H1 (cell line): ENCODE measurements around the gene KLHL14. TPM values are rescaled to one million over a fixed set of nuclear protein-coding genes. Genes with fewer than 3 reads are reported as not detected.

Experiments used
- CTCF ChIA-PET: fragments of 300-600 bp; sonication (Branson Sonifier 250); formaldehyde crosslinking; loops from one replicate; lab custom pipeline; 2021; ENCODE audit not compliant: partially characterized antibody; lab: Charles Lee
- POLR2A ChIA-PET: fragments of 300-600 bp; sonication (Branson Sonifier 250); formaldehyde crosslinking; loops from one replicate; lab custom pipeline; 2021; ENCODE audit warnings: inconsistent platforms; ENCODE audit not compliant: partially characterized antibody; lab: Charles Lee
- DNase-seq, 2 experiments: peaks; one replicate each; pipeline versions ENCODE4 v3.0.0 to v3.0.0-alpha.2; 2010 to 2022; ENCODE audit warnings: low spot score in 2 of 2, low read depth in 1 of 2, mixed read lengths in 1 of 2
- FAIRE-seq: peaks from 2 replicates; lab custom pipeline; 2011; peaks lifted over from hg19 to GRCh38; lab: Jason Lieb, UNC
- H2AFZ ChIP-seq: 2 replicates; pipeline ENCODE4 v1.8.1; 2012; ENCODE audit warnings: low read length, inconsistent platforms
- H2AK5ac ChIP-seq: 2 replicates; pipeline ENCODE4 v1.6.1; 2013; ENCODE audit warnings: low read depth, low read length
- H2BK120ac ChIP-seq: replicated peaks from 2 replicates; pipeline ENCODE3; 2013; ENCODE audit warnings: low read depth, low read length, inconsistent platforms
- H2BK12ac ChIP-seq: 2 replicates; pipeline ENCODE4 v1.6.1; 2013; ENCODE audit warnings: low read depth, low read length
- H2BK15ac ChIP-seq: 2 replicates; pipeline ENCODE4 v1.6.1; 2013; ENCODE audit warnings: low read length
- H2BK20ac ChIP-seq: 2 replicates; pipeline ENCODE4 v1.6.1; 2013; ENCODE audit warnings: low read length
- H2BK5ac ChIP-seq: 2 replicates; pipeline ENCODE4 v1.6.1; 2013; ENCODE audit warnings: low read depth, low read length
- H3K14ac ChIP-seq: 2 replicates; pipeline ENCODE4 v1.6.1; 2013; ENCODE audit warnings: inconsistent platforms; ENCODE audit not compliant: insufficient read length
- H3K18ac ChIP-seq: 2 replicates; pipeline ENCODE4 v1.6.1; 2013; ENCODE audit warnings: low read length; ENCODE audit errors: extremely low read depth
- H3K23ac ChIP-seq: 2 replicates; pipeline ENCODE4 v1.6.1; 2013; ENCODE audit warnings: inconsistent platforms; ENCODE audit not compliant: insufficient read length
- H3K23me2 ChIP-seq: 2 replicates; pipeline ENCODE4 v1.6.1; 2013; ENCODE audit warnings: low read depth, low read length
- H3K27ac ChIP-seq: 2 replicates; pipeline ENCODE4 v1.6.1; 2011; ENCODE audit warnings: low read depth, low read length, inconsistent platforms
- H3K27me3 ChIP-seq, 4 experiments: replicated peaks in 1 of 4; 1 replicate in 1 of 4; 2 replicates in 3 of 4; pipeline versions ENCODE4 v1.6.1 to v1.8.1; 2011 to 2013; ENCODE audit warnings: low read length in 3 of 4, mild to moderate bottlenecking in 3 of 4, inconsistent platforms in 2 of 4, mixed read lengths in 2 of 4, moderate library complexity in 1 of 4; ENCODE audit not compliant: control insufficient read depth in 3 of 4, insufficient read depth in 3 of 4; ENCODE audit errors: extremely low read depth in 1 of 4
- H3K36me3 ChIP-seq, 4 experiments: 2 replicates each; pipeline versions ENCODE4 v1.6.1 to v1.8.1; 2011 to 2013; ENCODE audit warnings: mild to moderate bottlenecking in 4 of 4, low read length in 3 of 4, moderate library complexity in 2 of 4, control low read depth in 1 of 4, inconsistent platforms in 1 of 4; ENCODE audit not compliant: insufficient read depth in 4 of 4, control insufficient read depth in 2 of 4
- H3K4ac ChIP-seq: replicated peaks from 2 replicates; pipeline ENCODE3; 2013; ENCODE audit warnings: low read length, low read depth, mixed read lengths, inconsistent platforms; ENCODE audit not compliant: insufficient read length
- H3K4me1 ChIP-seq, 4 experiments: replicated peaks in 1 of 4; 1 replicate in 1 of 4; 2 replicates in 3 of 4; pipeline versions ENCODE4 v1.6.1 to v1.8.1; 2011 to 2013; ENCODE audit warnings: low read length in 3 of 4, inconsistent platforms in 2 of 4, mixed read lengths in 1 of 4; ENCODE audit not compliant: insufficient read depth in 4 of 4, control insufficient read depth in 3 of 4
- H3K4me2 ChIP-seq, 2 experiments: 2 replicates each; pipeline versions ENCODE4 v1.6.1 to v1.8.1; 2011 to 2013; ENCODE audit warnings: low read depth in 2 of 2, low read length in 2 of 2, control low read depth in 1 of 2, inconsistent platforms in 1 of 2, mild to moderate bottlenecking in 1 of 2; ENCODE audit not compliant: insufficient read depth in 1 of 2
- H3K4me3 ChIP-seq, 4 experiments: fragments of 200-600, 300-600 bp in 1 of 4; sonication (generic), shearing (Covaris generic), sonication (Bioruptor Twin) in 1 of 4; 2 replicates each; pipeline versions ENCODE4 v1.5.1 to v1.8.1; 2011 to 2016; ENCODE audit warnings: low read length in 4 of 4, low read depth in 3 of 4, control low read depth in 2 of 4, inconsistent platforms in 2 of 4, mild to moderate bottlenecking in 2 of 4, mixed read lengths in 1 of 4, moderate library complexity in 1 of 4; ENCODE audit not compliant: insufficient read depth in 2 of 4; ENCODE audit errors: extremely low read depth in 1 of 4
- H3K56ac ChIP-seq: replicated peaks from 2 replicates; pipeline ENCODE3; 2013; ENCODE audit warnings: low read depth, mild to moderate bottlenecking, mixed read lengths, low read length, inconsistent platforms; ENCODE audit not compliant: insufficient read length
- H3K79me1 ChIP-seq: 2 replicates; pipeline ENCODE4 v1.6.1; 2013; ENCODE audit warnings: low read depth, low read length, control low read depth
- H3K79me2 ChIP-seq, 2 experiments: 2 replicates each; pipeline versions ENCODE4 v1.6.1 to v1.8.1; 2012 to 2013; ENCODE audit warnings: low read length in 2 of 2, mild to moderate bottlenecking in 2 of 2, inconsistent platforms in 1 of 2; ENCODE audit not compliant: insufficient read depth in 2 of 2, control insufficient read depth in 1 of 2
- H3K9ac ChIP-seq, 4 experiments: replicated peaks in 1 of 4; 1 replicate in 1 of 4; 2 replicates in 3 of 4; pipeline versions ENCODE4 v1.6.1 to v1.8.1; 2011 to 2013; ENCODE audit warnings: low read depth in 3 of 4, low read length in 3 of 4, control low read depth in 2 of 4, mild to moderate bottlenecking in 2 of 4, moderate library complexity in 2 of 4, inconsistent platforms in 1 of 4; ENCODE audit errors: extremely low read depth in 1 of 4
- H3K9me3 ChIP-seq, 2 experiments: 2 replicates each; pipeline versions ENCODE4 v1.6.1 to v1.8.1; 2012 to 2013; ENCODE audit warnings: mild to moderate bottlenecking in 2 of 2, moderate library complexity in 2 of 2, control low read depth in 1 of 2, inconsistent platforms in 1 of 2, low read depth in 1 of 2, low read length in 1 of 2, mixed read lengths in 1 of 2; ENCODE audit not compliant: insufficient read depth in 2 of 2
- H4K20me1 ChIP-seq, 2 experiments: replicated peaks in 1 of 2; 2 replicates each; pipeline versions ENCODE3 to v1.8.1; 2011 to 2013; ENCODE audit warnings: inconsistent platforms in 2 of 2, low read length in 2 of 2, mild to moderate bottlenecking in 1 of 2; ENCODE audit not compliant: insufficient read depth in 2 of 2, control insufficient read depth in 1 of 2
- H4K5ac ChIP-seq: 2 replicates; pipeline ENCODE4 v1.6.1; 2013; ENCODE audit warnings: low read length, low read depth, mixed read lengths, inconsistent platforms; ENCODE audit not compliant: insufficient read length
- H4K8ac ChIP-seq: 2 replicates; pipeline ENCODE4 v1.8.0; 2013; ENCODE audit warnings: mild to moderate bottlenecking, moderate library complexity, low read length, inconsistent platforms; ENCODE audit not compliant: insufficient read depth; ENCODE audit errors: extremely low read depth
- H4K91ac ChIP-seq: replicated peaks from 2 replicates; pipeline ENCODE3; 2013; ENCODE audit warnings: low read length, mixed read lengths, inconsistent platforms; ENCODE audit not compliant: insufficient read length
- CTCF ChIP-seq, 3 experiments: IDR thresholded peaks; 1 replicate in 2 of 3; 2 replicates in 1 of 3; pipeline versions ENCODE4 v1.5.1 to v1.6.1; 2011; ENCODE audit warnings: low read length in 3 of 3, mild to moderate bottlenecking in 3 of 3, inconsistent platforms in 2 of 3, low read depth in 1 of 3, moderate library complexity in 1 of 3; ENCODE audit not compliant: insufficient read depth in 1 of 3; ENCODE audit errors: control extremely low read depth in 1 of 3
- EZH2 ChIP-seq: fragments of 200-600 bp; sonication (generic); IDR thresholded peaks from 2 replicates; pipeline ENCODE4 v1.7.1; 2012; ENCODE audit warnings: low read depth, mild to moderate bottlenecking, moderate library complexity, low read length, inconsistent platforms; ENCODE audit not compliant: severe bottlenecking
- RAD21 ChIP-seq, 2 experiments: IDR thresholded peaks in 1 of 2; conservative IDR thresholded peaks in 1 of 2; 2 replicates each; pipeline ENCODE4 v1.6.1; 2011; ENCODE audit warnings: low read depth in 2 of 2, low read length in 2 of 2, improper control_type of control experiment in 1 of 2, inconsistent platforms in 1 of 2, mild to moderate bottlenecking in 1 of 2, moderate library complexity in 1 of 2
- TCF12 ChIP-seq: IDR thresholded peaks from 2 replicates; pipeline ENCODE4 v1.6.1; 2011; ENCODE audit warnings: low read depth, mild to moderate bottlenecking, low read length
- WGBS, 2 experiments: shearing (Covaris generic) in 1 of 2; methylation state at CpG; one replicate each; pipeline versions ENCODE4 v1.1.6 to v1.1.7; 2013 to 2015; ENCODE audit warnings: low lambda C conversion rate in 2 of 2, mixed read lengths in 2 of 2, inconsistent platforms in 1 of 2, low coverage in 1 of 2, missing lambda C conversion rate in 1 of 2; ENCODE audit not compliant: insufficient replicate concordance in 2 of 2, insufficient coverage in 1 of 2, insufficient read length in 1 of 2; ENCODE audit errors: extremely low coverage in 1 of 2, missing lambda C conversion rate in 1 of 2; 5-methylcytosine and 5-hydroxymethylcytosine counted together
- polyA plus RNA-seq, 7 experiments: library from polyadenylated mRNA; depleted of rRNA in 3 of 7; stranded (reverse) in 5 of 7; unstranded in 2 of 7; fragments of >200 nt in 5 of 7; fragments of 200-250 nt in 2 of 7; gene quantifications; 1 replicate in 5 of 7; 2 replicates in 1 of 7; 4 replicates in 1 of 7; pipeline versions ENCODE4 v1.2.1 to v1.2.3, GENCODE V29; 2011 to 2013; ENCODE audit warnings: missing spikeins in 2 of 7, mixed read lengths in 2 of 7
- total RNA-seq: library from RNA; stranded (reverse); fragmentation: NEBNext Ultra II Directional; extraction: Animal tissue kit (Norgen Biotek cat#: 25700); gene quantifications from 2 replicates; pipeline ENCODE4 v1.2.1, GENCODE V29; 2021

Gene KLHL14
- total and polyA plus RNA-seq, 2 of the 8 experiments (the other 6 are each of a cell fraction or from before 2014, with no cell fraction given): 1.1 to 1.2 TPM

DNA sequence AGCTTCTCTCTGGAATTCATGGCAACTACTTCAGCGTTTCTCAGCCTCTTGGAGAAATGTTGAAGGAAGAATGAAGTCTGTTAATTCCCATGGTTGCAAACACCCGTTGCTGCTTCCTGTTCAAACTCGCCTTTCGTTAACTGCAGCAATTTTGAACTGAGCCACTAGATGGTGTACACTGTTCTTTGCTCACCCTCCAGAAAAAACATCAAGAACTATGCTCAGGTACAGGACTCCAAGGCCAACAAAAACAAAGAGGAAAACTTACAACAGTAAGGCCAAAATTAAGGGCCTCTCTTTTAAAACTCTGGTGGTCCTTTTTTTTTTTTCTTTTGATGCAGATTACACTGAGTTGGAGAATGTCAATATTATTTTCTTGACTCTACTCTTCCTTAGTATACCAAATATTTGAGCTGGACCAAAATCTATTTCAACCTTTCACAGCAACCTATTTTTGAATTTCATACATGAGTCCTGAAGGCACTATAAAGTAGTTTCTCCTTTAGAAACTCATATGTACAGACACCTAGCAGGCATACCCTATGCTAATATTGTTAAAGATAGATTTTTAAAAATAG lies 58.2 kb downstream of the KLHL14 start:
- H3K9ac ChIP-seq: no peak overlapping the region
- 18% methylated on average over 4 of the region's 4 CpGs; no CpG with 5 or more reads in 1 of the 2 experiments for WGBS, 2 experiments
- TF ChIP-seq EZH2 (no peak), RAD21 (IDR thresholded peaks at IDR 0.05 in 1 of 2, conservative IDR thresholded peaks at IDR 0.05 in 1 of 2; ENCODE audit: low read depth in 2 of 2, low read length in 2 of 2) (peak; percentile 87 to 93), TCF12 (no peak), CTCF (IDR thresholded peaks at IDR 0.05; ENCODE audit: control extremely low read depth in 1 of 3, insufficient read depth in 1 of 3, low read depth in 1 of 3, low read length in 3 of 3) (peak in 2 of 3 experiments; percentile 79 to 81; a peak in 3 of 4 replicates)
- ChIA-PET POLR2A (no interaction called here), CTCF (interaction anchor here (0.6 to 4.2 kb wide), 32 partner anchors 8 to 487 kb away, joined by 3 to 20 read pairs (median 5); partner anchors contain the start of gene KLHL14)
- H4K20me1 ChIP-seq: no peaks in the 10 kb centered on the region
- H3K27ac ChIP-seq: no peak overlapping the region
- no peaks in the 10 kb centered on the region for H3K23me2 ChIP-seq
- no peak overlapping the region for H3K14ac ChIP-seq
- no peak overlapping the region for H3K23ac ChIP-seq
- no peak overlapping the region for H3K56ac ChIP-seq
- no peak overlapping the region for H3K4me2 ChIP-seq
- no peaks in the 10 kb centered on the region for H3K4me1 ChIP-seq
- H3K36me3 ChIP-seq: no peaks in the 10 kb centered on the region
- H2BK15ac ChIP-seq: no peak overlapping the region
- H2AK5ac ChIP-seq: no peak overlapping the region
- no peaks in the 10 kb centered on the region for H3K79me2 ChIP-seq
- H3K18ac ChIP-seq: no peak overlapping the region
- no peak overlapping the region for H3K4me3 ChIP-seq
- no peak overlapping the region for H2BK5ac ChIP-seq
- H4K91ac ChIP-seq: no peak overlapping the region
- H4K5ac ChIP-seq: no peak overlapping the region
- H2BK20ac ChIP-seq: no peak overlapping the region
- no peak overlapping the region for H2AFZ ChIP-seq
- H3K79me1 ChIP-seq: no peaks in the 10 kb centered on the region
- no peak overlapping the region for H2BK120ac ChIP-seq
- H2BK12ac ChIP-seq: no peak overlapping the region
- DNase-seq: peak; percentile 19 to 56
- no peak overlapping the region for H3K4ac ChIP-seq
- no peaks in the 10 kb centered on the region for H3K9me3 ChIP-seq
- no peaks in the 10 kb centered on the region for H3K27me3 ChIP-seq
- peak; percentile 96 for FAIRE-seq
- H4K8ac ChIP-seq: no peak overlapping the region
